IPS-11a (cell line): ENCODE data around the gene AGK.

Experiments
- H3K4me3 ChIP-seq: one replicate; pipeline ENCODE4 v1.5.1; 2013; ENCODE audit warnings: low read depth, low read length, control low read depth

The AGK gene

GRCh38 chr7:141702047-141702567 is 150.9 kb downstream of the AGK start, which contains the start of gene DENND11:
Gene DENND11, minus strand, starts transcription at chr7:141702166. Its CDS starts 13 bp downstream, at chr7:141702153.
- H3K4me3 ChIP-seq: peak within 1 kb of the TSS; percentile 66

- H3K4me3 ChIP-seq: no peak overlapping the region
These were observed 151.7 kb downstream of the AGK start for GRCh38 chr7:141702892-141703291.

- H3K4me3 ChIP-seq: no peak overlapping the region
These were observed 152.9 kb downstream of the AGK start for GRCh38 chr7:141704112-141704511.

GRCh38 chr7:141704741-141705140 is 153.5 kb downstream of the AGK start:
- no peak overlapping the region for H3K4me3 ChIP-seq
